Measurements from ENCODE around the gene OSBP.

DNA sequence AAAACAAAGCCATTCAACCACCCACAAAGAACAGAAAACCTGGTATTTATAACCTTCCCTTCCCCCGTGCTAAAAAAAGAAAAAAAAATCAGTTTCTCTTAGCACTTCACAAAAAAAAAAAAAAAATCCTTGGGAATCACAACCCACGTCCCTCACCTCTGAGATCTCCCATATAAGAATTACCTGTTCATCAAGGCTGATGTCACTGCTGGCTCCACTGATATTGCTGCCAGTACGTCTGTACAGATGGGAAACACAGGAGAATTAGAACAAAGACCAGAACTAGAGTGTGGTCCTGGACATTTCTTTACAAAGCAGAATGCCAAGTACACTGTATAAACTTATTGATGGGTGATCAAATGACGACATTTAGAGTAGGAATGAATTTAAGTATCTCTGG lies 14.9 kb downstream of the OSBP start:
- TF ChIP-seq EZH2phosphoT487 (IDR thresholded peaks at IDR 0.05; ENCODE audit: insufficient read depth, low read depth): no peak
- no peak for TF ChIP-seq EZH2 (IDR thresholded peaks at IDR 0.05; ENCODE audit: insufficient read depth, poor library complexity, severe bottlenecking)

Measured in GM23248 (cell line).